Measurements from ENCODE around the gene MEAF6. TPM values are rescaled to one million over a fixed set of nuclear protein-coding genes. Genes with fewer than 3 reads are reported as not detected.

MEAF6 gene
- total RNA-seq, 4 donors from 2014 or later = 63.6 to 105 (median 68.7) TPM

GRCh38 chr1:37502104-37502503, 12.5 kb downstream of the MEAF6 start:
- peaks cover 10% of the 10 kb centered on the region for H3K4me1 ChIP-seq
- no peak overlapping the region for H3K27ac ChIP-seq
- H3K9me3 ChIP-seq = no peaks in the 10 kb centered on the region
- no peak overlapping the region for H3K4me3 ChIP-seq
- H3K36me3 ChIP-seq = peaks cover 78% of the 10 kb centered on the region
- TF ChIP-seq CTCF (IDR thresholded peaks at IDR 0.05) = no peak
- no peak for TF ChIP-seq POLR2AphosphoS5 (IDR thresholded peaks at IDR 0.05)
- no peak for TF ChIP-seq EP300 (IDR thresholded peaks at IDR 0.05)
- TF ChIP-seq POLR2A (IDR thresholded peaks at IDR 0.05) = no peak
- no peaks in the 10 kb centered on the region for H3K27me3 ChIP-seq
- DNase-seq (ENCODE audit: low spot score in 2 of 2) = no peak

GRCh38 chr1:37501661-37502060, 12.9 kb downstream of the MEAF6 start:
- no peaks in the 10 kb centered on the region for H3K27me3 ChIP-seq
- no peak overlapping the region for H3K4me3 ChIP-seq
- peaks cover 10% of the 10 kb centered on the region for H3K4me1 ChIP-seq
- DNase-seq (ENCODE audit: low spot score in 2 of 2) = no peak
- H3K9me3 ChIP-seq = no peaks in the 10 kb centered on the region
- TF ChIP-seq POLR2A (IDR thresholded peaks at IDR 0.05) (no peak), CTCF (IDR thresholded peaks at IDR 0.05) (no peak), POLR2AphosphoS5 (IDR thresholded peaks at IDR 0.05) (no peak), EP300 (IDR thresholded peaks at IDR 0.05) (no peak)
- peaks cover 73% of the 10 kb centered on the region for H3K36me3 ChIP-seq
- no peak overlapping the region for H3K27ac ChIP-seq
- WGBS = 85% methylated on average over 5 of the region's 5 CpGs

GRCh38 chr1:37498872-37499617, 15.5 kb downstream of the MEAF6 start:
- Histone ChIP-seq H3K36me3 (peaks cover 67% of the 10 kb centered on the region), H3K9me3 (no peaks in the 10 kb centered on the region), H3K4me3 (no peak overlapping the region), H3K27ac (no peak overlapping the region), H3K27me3 (no peaks in the 10 kb centered on the region), H3K4me1 (peaks cover 10% of the 10 kb centered on the region)
- no peak for DNase-seq (ENCODE audit: low spot score in 2 of 2)
- no peak for TF ChIP-seq EP300 (IDR thresholded peaks at IDR 0.05)
- TF ChIP-seq CTCF (IDR thresholded peaks at IDR 0.05) = no peak
- no peak for TF ChIP-seq POLR2AphosphoS5 (IDR thresholded peaks at IDR 0.05)
- no peak for TF ChIP-seq POLR2A (IDR thresholded peaks at IDR 0.05)
- WGBS = 83% methylated on average over 4 of the region's 4 CpGs

GRCh38 chr1:37497832-37498231, 16.7 kb downstream of the MEAF6 start:
- Histone ChIP-seq H3K36me3 (peaks cover 69% of the 10 kb centered on the region), H3K27ac (no peak overlapping the region)
- WGBS = 78% methylated on average over 2 of the region's 2 CpGs

More at GRCh38 chr1:37497832-37498231, 16.7 kb downstream of the MEAF6 start:
- TF ChIP-seq POLR2A (IDR thresholded peaks at IDR 0.05) (no peak), POLR2AphosphoS5 (IDR thresholded peaks at IDR 0.05) (no peak), CTCF (IDR thresholded peaks at IDR 0.05) (no peak), EP300 (IDR thresholded peaks at IDR 0.05) (no peak)
- no peak for DNase-seq (ENCODE audit: low spot score in 2 of 2)
- H3K9me3 ChIP-seq = no peaks in the 10 kb centered on the region
- peaks cover 10% of the 10 kb centered on the region for H3K4me1 ChIP-seq
- no peak overlapping the region for H3K4me3 ChIP-seq
- no peaks in the 10 kb centered on the region for H3K27me3 ChIP-seq

Measured in suprapubic skin (tissue), 4 donors.